Measurements from ENCODE around the gene TSG101. TPM values are rescaled to one million over a fixed set of nuclear protein-coding genes. Genes with fewer than 3 reads are reported as not detected.

The TSG101 gene
- total RNA-seq, 1 experiment from 2014 or later, result 79.1 TPM

- Histone ChIP-seq H3K4me3 (ENCODE audit: low read depth in 2 of 2, low read length in 2 of 2) (no peak overlapping the region), H3K36me3 (ENCODE audit: control insufficient read depth, insufficient read depth, low read length) (peaks cover 5% of the 10 kb centered on the region; the same call in 1 of the 2 replicates), H3K27ac (ENCODE audit: low read length) (no peak overlapping the region), H3K4me1 (ENCODE audit: control insufficient read depth, insufficient read depth, low read length) (no peaks in the 10 kb centered on the region), H3K9me3 (ENCODE audit: control insufficient read depth, insufficient read depth, low read depth, low read length) (no peaks in the 10 kb centered on the region), H3K27me3 (ENCODE audit: control insufficient read depth, insufficient read depth, low read length) (no peaks in the 10 kb centered on the region)
- TF ChIP-seq POLR2AphosphoS5 (IDR thresholded peaks at IDR 0.05; ENCODE audit: low read depth, low read length), result no peak
- TF ChIP-seq, protein P1, sequence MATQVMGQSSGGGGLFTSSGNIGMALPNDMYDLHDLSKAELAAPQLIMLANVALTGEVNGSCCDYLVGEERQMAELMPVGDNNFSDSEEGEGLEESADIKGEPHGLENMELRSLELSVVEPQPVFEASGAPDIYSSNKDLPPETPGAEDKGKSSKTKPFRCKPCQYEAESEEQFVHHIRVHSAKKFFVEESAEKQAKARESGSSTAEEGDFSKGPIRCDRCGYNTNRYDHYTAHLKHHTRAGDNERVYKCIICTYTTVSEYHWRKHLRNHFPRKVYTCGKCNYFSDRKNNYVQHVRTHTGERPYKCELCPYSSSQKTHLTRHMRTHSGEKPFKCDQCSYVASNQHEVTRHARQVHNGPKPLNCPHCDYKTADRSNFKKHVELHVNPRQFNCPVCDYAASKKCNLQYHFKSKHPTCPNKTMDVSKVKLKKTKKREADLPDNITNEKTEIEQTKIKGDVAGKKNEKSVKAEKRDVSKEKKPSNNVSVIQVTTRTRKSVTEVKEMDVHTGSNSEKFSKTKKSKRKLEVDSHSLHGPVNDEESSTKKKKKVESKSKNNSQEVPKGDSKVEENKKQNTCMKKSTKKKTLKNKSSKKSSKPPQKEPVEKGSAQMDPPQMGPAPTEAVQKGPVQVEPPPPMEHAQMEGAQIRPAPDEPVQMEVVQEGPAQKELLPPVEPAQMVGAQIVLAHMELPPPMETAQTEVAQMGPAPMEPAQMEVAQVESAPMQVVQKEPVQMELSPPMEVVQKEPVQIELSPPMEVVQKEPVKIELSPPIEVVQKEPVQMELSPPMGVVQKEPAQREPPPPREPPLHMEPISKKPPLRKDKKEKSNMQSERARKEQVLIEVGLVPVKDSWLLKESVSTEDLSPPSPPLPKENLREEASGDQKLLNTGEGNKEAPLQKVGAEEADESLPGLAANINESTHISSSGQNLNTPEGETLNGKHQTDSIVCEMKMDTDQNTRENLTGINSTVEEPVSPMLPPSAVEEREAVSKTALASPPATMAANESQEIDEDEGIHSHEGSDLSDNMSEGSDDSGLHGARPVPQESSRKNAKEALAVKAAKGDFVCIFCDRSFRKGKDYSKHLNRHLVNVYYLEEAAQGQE (IDR thresholded peaks at IDR 0.05; ENCODE audit: insufficient read depth in 1 of 2, low read depth in 2 of 2, low read length in 1 of 2), result no peak
- no peak for TF ChIP-seq SIN3A (IDR thresholded peaks at IDR 0.05; ENCODE audit: borderline replicate concordance, insufficient read depth, low read depth, low read length)
- TF ChIP-seq, protein P2, sequence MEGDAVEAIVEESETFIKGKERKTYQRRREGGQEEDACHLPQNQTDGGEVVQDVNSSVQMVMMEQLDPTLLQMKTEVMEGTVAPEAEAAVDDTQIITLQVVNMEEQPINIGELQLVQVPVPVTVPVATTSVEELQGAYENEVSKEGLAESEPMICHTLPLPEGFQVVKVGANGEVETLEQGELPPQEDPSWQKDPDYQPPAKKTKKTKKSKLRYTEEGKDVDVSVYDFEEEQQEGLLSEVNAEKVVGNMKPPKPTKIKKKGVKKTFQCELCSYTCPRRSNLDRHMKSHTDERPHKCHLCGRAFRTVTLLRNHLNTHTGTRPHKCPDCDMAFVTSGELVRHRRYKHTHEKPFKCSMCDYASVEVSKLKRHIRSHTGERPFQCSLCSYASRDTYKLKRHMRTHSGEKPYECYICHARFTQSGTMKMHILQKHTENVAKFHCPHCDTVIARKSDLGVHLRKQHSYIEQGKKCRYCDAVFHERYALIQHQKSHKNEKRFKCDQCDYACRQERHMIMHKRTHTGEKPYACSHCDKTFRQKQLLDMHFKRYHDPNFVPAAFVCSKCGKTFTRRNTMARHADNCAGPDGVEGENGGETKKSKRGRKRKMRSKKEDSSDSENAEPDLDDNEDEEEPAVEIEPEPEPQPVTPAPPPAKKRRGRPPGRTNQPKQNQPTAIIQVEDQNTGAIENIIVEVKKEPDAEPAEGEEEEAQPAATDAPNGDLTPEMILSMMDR (IDR thresholded peaks at IDR 0.05), result no peak
- no peak for TF ChIP-seq TCF7L2 (IDR thresholded peaks at IDR 0.05; ENCODE audit: low read depth, low read length)
- DNase-seq (ENCODE audit: low read depth, low spot score), result no peak
- in situ Hi-C loops (cut with HindIII; ENCODE audit: low pct_unique_long_range_greater_than_20kb, low sequenced_read_pairs), result no loop called here
- ChIA-PET POLR2A (no interaction called here), CTCF (no interaction called here)
- ATAC-seq, result no peak
- intact Hi-C loops (cut with micrococcal nuclease; ENCODE audit: unreplicated experiment), result no loop called here
- BruUV-seq (replicated peaks), result no TSS peak
Observed at GRCh38 chr11:18498039-18498438, 28.7 kb downstream of the TSG101 start.

DNA sequence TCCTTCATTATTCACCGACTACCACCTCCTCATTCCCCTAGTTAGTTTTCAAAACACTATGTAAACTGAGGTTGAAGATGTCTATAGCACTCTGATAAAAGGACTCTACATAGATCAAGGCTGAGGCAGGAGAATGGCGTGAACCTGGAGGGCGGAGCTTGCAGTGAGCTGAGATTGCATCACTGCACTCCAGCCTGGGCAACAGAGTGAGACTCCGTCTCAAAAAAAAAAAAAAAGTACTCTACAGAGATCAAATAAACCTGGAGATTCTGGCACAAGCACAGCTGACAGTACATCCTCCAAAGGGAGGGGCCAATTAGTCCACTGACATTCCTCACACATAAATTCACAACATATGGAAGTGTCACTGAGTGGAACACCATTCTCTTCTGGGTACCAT lies 31.0 kb downstream of the TSG101 start:
- ChIA-PET CTCF (no interaction called here), POLR2A (no interaction called here)
- TF ChIP-seq POLR2AphosphoS5 (IDR thresholded peaks at IDR 0.05; ENCODE audit: low read depth, low read length) (no peak), SIN3A (IDR thresholded peaks at IDR 0.05; ENCODE audit: borderline replicate concordance, insufficient read depth, low read depth, low read length) (no peak), TCF7L2 (IDR thresholded peaks at IDR 0.05; ENCODE audit: low read depth, low read length) (no peak)
- TF ChIP-seq, protein P1 (IDR thresholded peaks at IDR 0.05; ENCODE audit: insufficient read depth in 1 of 2, low read depth in 2 of 2, low read length in 1 of 2), result no peak
- TF ChIP-seq, protein P2 (IDR thresholded peaks at IDR 0.05), result no peak
- intact Hi-C loops (cut with micrococcal nuclease; ENCODE audit: unreplicated experiment) (no loop called here), in situ Hi-C loops (cut with HindIII; ENCODE audit: low pct_unique_long_range_greater_than_20kb, low sequenced_read_pairs) (no loop called here)
- H3K4me1 ChIP-seq (ENCODE audit: control insufficient read depth, insufficient read depth, low read length), result no peaks in the 10 kb centered on the region
- H3K4me3 ChIP-seq (ENCODE audit: low read depth in 2 of 2, low read length in 2 of 2), result no peak overlapping the region
- H3K36me3 ChIP-seq (ENCODE audit: control insufficient read depth, insufficient read depth, low read length), result 0 out of 2 replicates have a peak, but pooled peaks cover 2% of the 10 kb centered on the region
- no peaks in the 10 kb centered on the region for H3K9me3 ChIP-seq (ENCODE audit: control insufficient read depth, insufficient read depth, low read depth, low read length)
- no peaks in the 10 kb centered on the region for H3K27me3 ChIP-seq (ENCODE audit: control insufficient read depth, insufficient read depth, low read length)
- no TSS peak for BruUV-seq (replicated peaks)
- H3K27ac ChIP-seq (ENCODE audit: low read length), result no peak overlapping the region
- no peak for DNase-seq (ENCODE audit: low read depth, low spot score)
- no peak for ATAC-seq

All from Panc1 (cell line).